ENCODE data around the gene SLC26A8. TPM values are rescaled to one million over a fixed set of nuclear protein-coding genes. Genes with fewer than 3 reads are reported as not detected.

Gene SLC26A8
- total RNA-seq, 1 experiment from 2014 or later: not detected

GRCh38 chr6:36025932-36026327, 1.5 kb upstream of the SLC26A8 start:
- DNase-seq (ENCODE audit: low read depth, low spot score) (no peak), ATAC-seq (no peak)
- Histone ChIP-seq H3K9me3 (ENCODE audit: control insufficient read depth in 1 of 2, insufficient read depth in 1 of 2, low read depth in 1 of 2, low read length in 2 of 2) (no peaks in the 10 kb centered on the region), H3K4me1 (ENCODE audit: control insufficient read depth in 1 of 2, insufficient read depth in 2 of 2, low read length in 2 of 2) (peaks cover 4 to 21% of the 10 kb centered on the region in 2 experiments; a peak in 3 of 4 replicates), H3K36me3 (ENCODE audit: control insufficient read depth in 1 of 2, insufficient read depth in 2 of 2, low read length in 2 of 2) (no peaks in the 10 kb centered on the region), H3K9ac (ENCODE audit: low read length) (no peak overlapping the region), H3K4me3 (replicated peaks in 1 of 2; ENCODE audit: low read depth in 1 of 2, low read length in 2 of 2) (no peak overlapping the region), H3K79me2 (ENCODE audit: insufficient read depth, low read length) (peaks cover 31% of the 10 kb centered on the region), H3K27me3 (ENCODE audit: insufficient read depth, low read length) (no peaks in the 10 kb centered on the region), H2AFZ (ENCODE audit: low read depth, low read length, poor library complexity, severe bottlenecking) (peak overlapping the region; percentile 10), H3K9me2 (ENCODE audit: insufficient read depth) (no peaks in the 10 kb centered on the region), H4K20me1 (ENCODE audit: insufficient read depth) (no peaks in the 10 kb centered on the region), H3K4me2 (ENCODE audit: low read length) (no peak overlapping the region), H3K27ac (ENCODE audit: low read depth, low read length) (no peak overlapping the region)
- intact Hi-C loops (cut with micrococcal nuclease): loop anchor here (2.0 kb wide), 2 partner anchors 171 to 277 kb away; partner anchors contain the start of gene BRPF3
- ChIA-PET RAD21 (ENCODE audit: low non-redundant PET in 1 of 2, low total read pairs in 2 of 2, uncharacterized antibody in 2 of 2, unreplicated experiment in 2 of 2) (no interaction called here), CTCF (no interaction called here), POLR2A (no interaction called here)
- BruUV-seq (replicated peaks): no TSS peak
- TF ChIP-seq MAX (IDR thresholded peaks at IDR 0.05): no peak
- no peak for TF ChIP-seq SRF (IDR thresholded peaks at IDR 0.05; ENCODE audit: low read depth)
- TF ChIP-seq ATF3 (IDR thresholded peaks at IDR 0.05): no peak
- no peak for TF ChIP-seq EGR1 (IDR thresholded peaks at IDR 0.05; ENCODE audit: low read depth)
- no peak for TF ChIP-seq TCF7L2 (IDR thresholded peaks at IDR 0.05; ENCODE audit: borderline replicate concordance, extremely low read depth, insufficient read depth, insufficient read length)
- no peak for TF ChIP-seq RAD21 (IDR thresholded peaks at IDR 0.05; ENCODE audit: low read depth)

GRCh38 chr6:36025260-36025931, 955 bp upstream of the SLC26A8 start:
- Histone ChIP-seq H3K27ac (ENCODE audit: low read depth, low read length) (no peak overlapping the region), H3K79me2 (ENCODE audit: insufficient read depth, low read length) (peaks cover 25% of the 10 kb centered on the region), H4K20me1 (ENCODE audit: insufficient read depth) (no peaks in the 10 kb centered on the region), H3K9me2 (ENCODE audit: insufficient read depth) (no peaks in the 10 kb centered on the region), H3K9ac (ENCODE audit: low read length) (no peak overlapping the region), H3K4me3 (replicated peaks in 1 of 2; ENCODE audit: low read depth in 1 of 2, low read length in 2 of 2) (no peak overlapping the region), H2AFZ (ENCODE audit: low read depth, low read length, poor library complexity, severe bottlenecking) (peak overlapping the region; percentile 10), H3K9me3 (ENCODE audit: control insufficient read depth in 1 of 2, insufficient read depth in 1 of 2, low read depth in 1 of 2, low read length in 2 of 2) (no peaks in the 10 kb centered on the region), H3K36me3 (ENCODE audit: control insufficient read depth in 1 of 2, insufficient read depth in 2 of 2, low read length in 2 of 2) (no peaks in the 10 kb centered on the region), H3K27me3 (ENCODE audit: insufficient read depth, low read length) (no peaks in the 10 kb centered on the region), H3K4me1 (ENCODE audit: control insufficient read depth in 1 of 2, insufficient read depth in 2 of 2, low read length in 2 of 2) (peaks cover 4 to 21% of the 10 kb centered on the region in 2 experiments; a peak in 3 of 4 replicates), H3K4me2 (ENCODE audit: low read length) (no peak overlapping the region)
- DNase-seq (ENCODE audit: low read depth, low spot score) (no peak), ATAC-seq (no peak)
- ChIA-PET RAD21 (ENCODE audit: low non-redundant PET in 1 of 2, low total read pairs in 2 of 2, uncharacterized antibody in 2 of 2, unreplicated experiment in 2 of 2) (no interaction called here), CTCF (no interaction called here), POLR2A (no interaction called here)
- intact Hi-C loops (cut with micrococcal nuclease): no loop called here
- TF ChIP-seq SIN3A (IDR thresholded peaks at IDR 0.05; ENCODE audit: low read depth): no peak
- no peak for TF ChIP-seq SRF (IDR thresholded peaks at IDR 0.05; ENCODE audit: low read depth)
- TF ChIP-seq CTCF (IDR thresholded peaks at IDR 0.05 in 2 of 3, conservative IDR thresholded peaks at IDR 0.05 in 1 of 3; ENCODE audit: borderline replicate concordance in 1 of 3, insufficient read depth in 1 of 3, low read depth in 2 of 3, low read length in 2 of 3): no peak
- no TSS peak for BruUV-seq (replicated peaks)

Data from HCT116 (cell line).